Fibroblast of skin of scalp (primary cell): Measurements from ENCODE around the gene CCDC12.

Experiments used
- DNase-seq: peaks from one replicate; pipeline ENCODE4 v3.0.0-alpha.2; 2013

Gene CCDC12

DNA sequence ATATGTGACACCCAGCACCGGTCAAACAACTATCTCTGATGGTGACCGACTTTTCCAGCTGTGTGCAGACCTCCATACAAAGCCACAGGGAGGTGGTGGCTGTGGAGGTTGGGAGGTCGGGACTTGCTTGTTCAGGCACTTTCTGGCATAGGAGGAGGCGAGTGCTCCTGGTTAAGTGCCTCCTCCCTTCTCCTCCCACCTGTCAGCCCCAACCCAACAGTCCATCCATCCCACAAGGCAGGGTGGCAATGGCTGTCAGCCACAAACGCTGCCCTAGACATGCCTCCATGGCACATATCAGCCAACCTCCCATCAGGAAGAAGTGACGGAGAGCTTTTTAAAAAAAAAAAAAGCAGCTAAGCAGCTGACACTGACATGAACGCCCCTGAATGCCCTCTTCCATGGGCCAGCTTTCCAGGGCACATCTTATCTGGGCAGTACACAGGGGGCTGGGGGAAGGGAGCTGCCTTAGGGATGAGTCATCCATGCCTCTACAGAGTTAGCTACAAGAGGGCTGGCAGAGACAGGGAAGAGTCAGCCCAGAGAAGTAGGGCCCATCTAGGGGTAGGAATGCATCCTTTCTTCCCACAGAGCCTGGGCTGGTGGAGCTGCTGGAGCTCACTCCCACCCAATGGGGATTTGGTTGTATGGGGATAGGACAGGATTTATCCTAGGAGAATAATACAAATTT lies 41.2 kb downstream of the CCDC12 start:
- DNase-seq, result peak; percentile 97

DNA sequence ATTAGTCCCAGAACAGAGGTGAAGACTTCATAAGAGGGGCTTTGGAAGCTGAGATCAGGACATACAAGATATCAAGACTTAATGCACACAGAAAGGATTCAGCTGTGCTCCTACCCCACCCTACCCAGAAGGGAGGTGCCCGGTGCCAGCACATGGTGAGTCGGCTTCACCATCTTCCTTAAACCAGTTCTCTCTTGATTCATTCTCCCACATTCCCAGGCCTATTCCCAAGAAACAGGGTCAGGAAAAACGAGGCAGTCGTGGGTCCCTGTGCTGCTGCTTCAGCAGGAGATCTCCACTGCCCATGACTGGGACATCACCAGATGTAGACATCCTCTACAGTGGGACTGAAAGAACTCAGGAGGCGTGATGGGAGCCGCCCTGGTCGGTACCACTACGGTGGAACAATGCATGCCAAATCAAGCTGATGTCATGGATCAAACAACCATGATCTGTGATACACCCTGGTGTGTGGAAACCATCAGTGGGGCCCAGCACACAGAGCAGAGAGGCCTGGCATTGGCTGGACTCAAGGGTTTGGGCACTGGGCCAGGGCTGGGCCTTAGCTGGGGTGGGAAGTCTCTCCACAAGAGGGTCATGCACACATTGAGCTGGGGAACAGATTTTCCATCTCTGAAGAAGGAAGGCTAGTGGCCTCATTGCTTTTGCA lies 41.9 kb downstream of the CCDC12 start:
- DNase-seq, result no peak

DNA sequence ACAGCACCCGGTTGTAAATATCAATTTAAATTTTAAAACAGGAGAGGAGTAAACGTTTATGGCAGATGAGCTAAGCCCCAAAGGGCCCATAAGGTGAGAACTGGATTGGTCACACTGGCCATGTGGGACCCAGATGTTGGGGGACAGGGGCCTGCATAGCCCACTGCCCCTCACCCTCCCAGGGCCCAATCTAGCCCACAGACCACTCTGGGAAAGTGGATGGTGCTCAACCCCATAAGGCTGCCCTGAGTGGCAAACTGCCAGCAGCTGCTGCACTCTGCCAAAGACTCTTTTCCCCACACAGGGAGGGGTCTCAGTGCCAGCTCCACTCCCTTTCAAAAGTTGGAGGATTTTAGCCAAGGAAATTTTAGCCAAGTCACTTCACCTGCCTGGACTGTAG lies 42.5 kb downstream of the CCDC12 start:
- no peak for DNase-seq

DNA sequence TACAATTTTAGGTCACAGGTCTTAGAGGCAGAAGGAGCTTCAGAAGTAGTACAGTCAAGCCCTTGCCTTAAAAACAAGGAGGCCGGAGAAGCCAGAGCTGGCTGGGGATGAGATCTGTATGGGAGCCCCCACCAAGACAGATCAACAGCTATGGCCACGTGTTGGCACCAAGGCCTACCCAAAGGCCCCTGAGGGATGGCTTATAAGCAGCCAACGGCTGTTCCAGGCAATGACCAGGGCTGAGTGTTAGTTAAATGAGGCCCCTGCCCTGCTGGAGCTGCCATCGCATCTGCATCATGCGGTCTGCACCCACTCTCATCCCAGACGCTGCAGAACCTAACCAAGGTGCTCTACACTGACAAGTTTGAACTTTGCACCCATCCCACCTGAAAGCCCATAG lies 43.3 kb downstream of the CCDC12 start:
- no peak for DNase-seq

DNA sequence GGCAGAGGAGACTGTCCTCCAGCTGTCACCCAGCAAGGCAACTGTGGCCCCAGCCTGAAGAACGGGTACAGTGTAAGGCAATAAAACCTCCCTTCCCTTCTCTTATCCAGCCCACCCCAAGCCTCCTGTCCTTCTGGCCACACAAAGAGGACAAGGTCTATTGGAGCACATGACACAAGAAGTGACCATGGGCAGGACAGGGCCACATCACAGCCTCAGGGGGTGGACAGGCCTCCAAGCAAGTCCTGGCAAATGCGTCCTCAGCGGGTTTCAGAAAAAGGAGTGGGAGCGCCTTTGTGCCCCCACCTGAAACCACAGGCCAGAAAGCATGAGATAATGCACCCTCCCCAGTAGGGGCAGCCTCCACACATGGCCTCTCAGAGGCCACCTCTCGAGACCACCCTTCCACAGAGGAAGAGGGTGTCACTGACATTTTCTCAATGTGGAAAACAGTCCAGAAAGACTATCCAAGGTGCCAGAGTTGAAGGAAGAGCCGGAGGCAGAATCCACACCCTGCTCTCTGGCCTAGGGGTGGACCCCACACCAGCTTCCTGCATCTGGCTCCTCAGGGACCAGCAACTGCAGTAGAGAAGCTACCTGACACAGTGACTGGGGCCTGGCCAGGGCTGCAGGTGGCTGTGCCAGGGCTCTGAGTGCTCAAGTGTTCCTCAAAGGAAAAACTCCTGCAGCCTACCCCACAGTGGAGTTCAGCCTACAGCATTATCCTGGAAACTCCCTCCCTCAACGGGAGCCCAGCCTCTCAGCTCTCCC lies 43.9 kb downstream of the CCDC12 start:
- DNase-seq, result no peak

DNA sequence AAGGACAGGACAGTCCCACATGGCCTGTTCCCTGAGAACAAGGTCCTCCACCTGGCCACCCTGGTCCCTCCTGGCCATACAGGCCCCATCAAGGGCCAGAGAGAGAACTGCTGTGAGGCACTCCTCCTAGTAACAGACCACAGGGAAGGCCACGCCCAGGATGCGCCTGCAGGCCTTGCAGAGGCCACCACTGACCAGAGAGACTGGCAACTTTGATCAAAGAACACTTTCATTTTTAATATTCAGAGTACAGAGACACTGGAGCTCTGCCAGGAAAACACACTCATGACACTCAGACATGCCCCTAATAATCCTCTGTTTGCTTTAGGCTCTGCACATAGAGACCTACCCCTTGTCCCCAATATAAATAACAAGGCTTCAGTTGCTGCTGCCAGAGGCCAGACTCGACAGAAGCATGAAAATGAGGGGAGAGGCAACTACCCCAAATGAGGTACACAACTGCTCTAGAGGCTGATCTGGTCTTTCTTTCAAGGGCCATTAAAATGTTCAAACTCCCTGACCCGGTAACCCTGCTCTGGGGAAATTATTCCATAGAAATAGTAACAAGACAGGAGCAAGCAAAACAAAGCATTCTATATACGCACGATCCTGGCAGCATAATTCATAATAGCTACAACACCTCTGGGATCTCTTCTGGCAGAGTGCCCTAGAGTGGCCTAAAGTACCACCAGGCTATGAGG lies 44.8 kb downstream of the CCDC12 start:
- no peak for DNase-seq

DNA sequence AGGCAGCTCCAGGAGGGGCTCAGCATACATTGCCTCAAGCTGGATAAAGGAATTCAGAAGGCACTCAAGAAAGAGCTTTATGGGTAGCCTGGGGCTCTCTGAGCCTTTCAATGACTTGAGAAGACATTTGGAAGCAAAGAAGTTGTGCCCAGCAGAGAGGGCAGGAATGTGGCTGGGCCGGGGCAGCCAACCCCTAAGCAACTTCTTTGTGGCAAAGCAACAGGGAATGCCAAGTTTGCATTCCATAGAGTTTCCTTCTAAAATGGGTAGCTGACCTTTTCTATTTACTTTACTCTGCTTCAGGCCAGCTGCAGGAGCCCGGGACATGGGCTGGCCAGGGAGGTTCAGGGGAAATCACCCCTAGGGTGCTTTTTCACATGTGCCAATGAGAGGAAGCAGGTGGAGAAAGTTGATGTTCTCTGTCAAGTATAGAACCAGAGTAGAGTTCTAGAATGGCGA lies 45.6 kb downstream of the CCDC12 start:
- no peak for DNase-seq

DNA sequence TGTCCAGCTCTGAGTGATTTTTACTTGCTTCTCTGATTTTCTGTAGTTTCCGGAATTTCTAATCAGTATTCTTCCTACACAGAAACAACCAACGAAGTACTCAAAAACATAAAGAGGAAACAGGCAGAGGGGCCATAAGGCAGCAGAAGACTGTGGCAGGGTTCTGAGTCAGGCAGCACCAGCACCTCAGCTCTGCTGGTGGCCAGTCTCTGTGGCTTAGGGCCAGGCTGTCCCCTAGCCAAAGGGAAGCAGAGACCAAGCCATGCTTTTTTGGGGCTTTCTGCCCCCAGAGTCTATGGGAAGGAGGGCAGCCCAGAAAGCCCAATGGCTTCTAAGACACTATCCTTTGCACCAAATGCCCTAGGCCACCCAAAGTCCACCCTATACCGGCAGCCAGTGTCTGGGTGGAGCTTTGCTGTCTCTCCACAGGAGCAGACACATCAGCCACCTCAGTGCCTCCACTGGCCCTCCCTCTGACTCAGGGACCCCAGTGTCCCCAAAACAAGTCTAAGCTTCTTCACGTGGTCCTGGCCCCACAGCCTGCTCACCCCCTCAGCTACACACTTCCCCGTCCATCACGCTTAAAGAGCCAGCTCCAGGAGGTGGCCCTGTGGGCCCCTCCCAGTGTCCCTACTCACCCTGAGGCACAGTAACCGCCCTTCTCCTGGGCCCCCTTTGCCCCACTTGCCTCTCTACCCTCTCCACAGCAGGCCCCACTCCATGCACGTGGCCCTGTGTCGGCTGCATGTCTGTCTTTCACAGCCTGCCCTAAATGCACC lies 46.2 kb downstream of the CCDC12 start:
- DNase-seq, result no peak

DNA sequence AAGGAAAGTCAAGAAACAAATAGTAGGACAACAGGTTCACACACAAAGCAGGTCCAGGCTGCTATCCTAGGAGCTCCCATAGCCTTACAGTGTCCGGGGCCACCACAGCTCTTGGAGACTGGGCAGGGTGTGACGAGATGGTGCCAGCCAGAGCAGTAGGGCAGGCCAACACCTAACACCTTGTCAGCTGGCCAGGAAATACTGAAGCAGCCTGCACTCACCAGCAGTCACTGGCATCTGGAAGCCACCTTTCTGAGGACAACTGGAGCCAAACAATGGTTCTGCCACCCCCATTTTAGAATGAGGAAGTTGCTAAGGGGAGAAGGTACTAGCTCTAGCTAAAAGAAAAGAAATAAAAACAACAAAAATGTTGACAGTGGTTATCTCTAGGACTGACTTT lies 47.2 kb downstream of the CCDC12 start:
- DNase-seq, result no peak

DNA sequence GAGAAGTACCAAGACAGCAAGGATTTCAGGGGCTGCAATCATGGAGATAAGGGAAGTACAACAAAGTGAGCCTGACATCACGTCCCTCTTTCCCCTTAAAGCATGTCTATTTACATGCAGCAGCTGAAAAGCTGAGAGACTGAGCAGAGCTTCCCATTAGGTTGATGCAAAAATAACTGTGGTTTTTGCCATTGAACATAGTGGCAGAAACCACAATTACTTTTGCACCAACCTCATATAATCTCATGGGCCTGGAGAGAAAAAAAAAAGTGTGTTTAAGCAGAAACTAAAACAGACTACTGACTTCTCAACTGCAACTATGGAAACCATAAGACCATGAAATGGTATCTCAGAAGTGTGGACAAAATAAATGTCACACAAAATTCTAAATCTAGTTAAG lies 48.3 kb downstream of the CCDC12 start:
- no peak for DNase-seq

DNA sequence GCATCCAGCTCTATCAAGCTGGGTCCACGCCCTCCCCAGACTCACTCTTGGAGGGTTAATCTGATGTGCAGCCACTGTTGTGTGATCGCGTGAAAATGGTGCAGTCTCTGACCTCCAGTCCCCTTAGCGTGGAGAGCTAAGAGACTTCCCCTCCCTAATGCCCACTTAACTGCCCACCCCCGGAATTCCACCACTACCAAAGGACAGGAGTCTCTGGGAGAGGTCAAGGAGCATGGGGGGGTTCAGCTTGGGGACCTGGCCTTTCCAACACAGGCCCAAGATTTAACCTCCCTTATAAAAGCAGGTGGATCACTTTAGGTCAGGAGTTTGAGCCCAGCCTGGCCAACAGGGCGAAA lies 48.8 kb downstream of the CCDC12 start:
- DNase-seq, result no peak

DNA sequence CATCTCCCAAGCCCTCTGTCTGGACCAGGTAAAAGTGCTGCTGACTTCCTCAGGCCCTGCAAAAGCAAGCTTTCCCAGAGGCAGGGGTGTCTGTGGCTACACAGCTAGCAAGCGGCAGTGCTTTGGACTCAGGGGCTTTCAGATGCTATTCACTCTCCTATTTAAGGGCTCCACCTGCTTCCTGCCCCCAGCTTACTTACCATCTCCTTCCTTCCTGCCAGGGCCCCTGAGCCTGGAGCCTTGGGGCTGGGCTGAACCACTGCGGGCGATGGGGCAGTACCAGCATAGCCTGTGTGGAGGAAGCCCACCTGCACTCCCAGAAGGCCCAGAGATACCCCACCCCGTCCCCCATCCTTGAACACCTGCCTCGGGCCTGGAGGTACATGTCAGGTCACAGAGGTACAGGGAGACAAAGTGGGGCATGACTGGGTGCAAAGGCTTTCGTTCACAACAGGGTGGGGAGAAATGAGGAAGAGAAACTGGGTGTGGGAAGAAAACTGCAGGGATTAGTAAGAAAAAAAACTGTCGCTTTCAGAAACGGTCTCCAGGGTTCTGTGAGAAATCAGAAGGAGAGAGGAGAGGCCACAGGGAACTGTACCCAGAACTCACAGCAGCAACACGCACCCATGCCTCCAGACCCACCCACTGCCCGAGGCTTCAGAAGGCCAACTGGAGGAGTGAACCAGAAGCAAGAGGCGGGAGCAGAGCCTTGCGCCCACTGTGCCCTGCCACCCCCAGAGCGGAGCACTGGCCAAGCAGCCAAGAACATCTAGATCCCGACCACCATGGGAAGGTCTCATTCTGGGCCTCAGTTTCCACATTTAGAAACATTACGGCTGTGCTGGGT lies 49.5 kb downstream of the CCDC12 start:
- no peak for DNase-seq

DNA sequence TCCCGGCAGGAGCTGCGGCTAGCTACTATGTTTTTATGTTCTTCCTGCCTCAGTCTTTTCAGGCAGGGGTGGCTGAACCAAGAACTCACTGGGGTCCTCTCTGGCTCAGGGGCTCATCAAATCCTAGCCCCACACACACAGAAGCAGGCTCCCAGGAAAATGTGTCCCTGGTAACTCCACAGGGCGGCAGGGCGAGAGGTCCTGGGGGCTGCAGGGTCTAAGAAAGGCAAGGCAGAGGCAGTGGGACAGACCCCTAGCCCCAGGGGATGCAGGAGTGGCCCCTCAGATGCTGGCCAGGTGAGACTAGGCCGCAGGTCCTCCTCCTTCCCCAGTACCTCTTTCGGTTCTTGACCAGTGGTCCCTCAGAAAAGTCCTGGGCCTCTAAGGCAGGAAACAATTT lies 50.1 kb downstream of the CCDC12 start:
- no peak for DNase-seq

DNA sequence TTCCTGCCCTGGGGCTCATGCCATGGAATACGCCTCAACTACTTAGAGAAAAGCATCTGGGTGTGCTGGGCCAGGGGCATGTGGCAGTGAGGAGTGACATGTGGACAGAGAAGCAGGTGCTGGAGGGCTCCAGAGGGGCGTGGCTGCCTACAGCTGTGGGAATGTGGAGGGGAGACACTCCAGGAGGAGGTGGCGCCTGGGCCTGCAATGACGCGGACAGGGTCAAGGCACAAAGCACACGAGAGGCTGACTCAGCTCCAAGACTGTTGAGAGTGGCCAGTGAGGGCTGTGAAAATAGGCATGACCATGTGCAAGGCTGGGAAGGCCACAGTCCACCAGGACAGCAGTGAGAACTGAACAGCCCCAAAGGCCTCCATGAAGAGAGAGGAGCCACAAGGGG lies 50.5 kb downstream of the CCDC12 start:
- no peak for DNase-seq

DNA sequence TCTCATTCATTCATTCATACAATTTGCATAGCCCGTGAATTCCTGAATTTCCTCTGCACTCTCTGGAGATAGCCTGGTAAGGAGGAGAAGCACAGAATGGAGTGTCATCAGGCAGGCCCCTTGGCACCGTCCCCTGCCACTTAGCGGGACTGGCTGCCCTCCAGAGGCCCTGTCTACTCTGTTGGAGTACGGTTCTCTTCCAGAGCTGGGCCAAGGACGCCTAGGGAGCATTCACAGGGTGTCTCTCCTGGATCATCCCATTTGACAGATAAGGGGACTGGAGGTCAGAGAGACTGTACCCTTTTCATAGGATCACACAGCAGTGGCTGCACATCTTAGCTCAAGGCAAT lies 51.0 kb downstream of the CCDC12 start:
- DNase-seq, result no peak

DNA sequence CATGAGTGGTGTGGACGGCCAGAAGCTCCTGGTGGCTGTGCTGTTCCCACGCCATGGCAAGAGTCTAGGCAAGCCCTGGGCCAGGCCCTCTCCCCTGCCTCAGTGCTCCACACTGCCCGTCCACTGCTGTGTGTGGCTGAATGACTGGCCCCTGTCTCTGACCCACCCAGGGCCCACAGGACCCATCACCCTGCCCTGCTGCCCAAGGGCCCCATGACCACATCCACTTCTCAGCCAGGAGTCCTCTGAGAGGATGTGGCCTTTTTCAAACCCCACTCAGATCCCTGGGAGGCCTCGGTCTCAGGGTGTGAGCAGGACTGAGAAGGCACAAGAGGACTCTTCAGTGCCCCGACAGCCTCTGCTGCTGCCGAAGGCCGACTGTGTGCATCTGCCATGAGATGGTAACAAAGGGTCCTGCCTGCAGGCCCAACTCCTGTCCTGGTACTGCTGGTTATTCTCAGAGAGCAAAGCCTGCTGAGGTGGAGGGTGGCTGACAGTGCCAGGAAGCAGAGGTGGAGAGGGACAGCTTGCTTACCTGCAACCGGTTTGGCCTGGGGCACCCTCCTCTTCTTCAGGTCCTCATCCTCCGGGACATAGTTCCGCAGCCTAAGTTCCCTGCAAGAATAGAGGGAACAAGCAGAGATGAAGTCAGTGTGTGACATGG lies 51.5 kb downstream of the CCDC12 start:
- DNase-seq, result no peak

DNA sequence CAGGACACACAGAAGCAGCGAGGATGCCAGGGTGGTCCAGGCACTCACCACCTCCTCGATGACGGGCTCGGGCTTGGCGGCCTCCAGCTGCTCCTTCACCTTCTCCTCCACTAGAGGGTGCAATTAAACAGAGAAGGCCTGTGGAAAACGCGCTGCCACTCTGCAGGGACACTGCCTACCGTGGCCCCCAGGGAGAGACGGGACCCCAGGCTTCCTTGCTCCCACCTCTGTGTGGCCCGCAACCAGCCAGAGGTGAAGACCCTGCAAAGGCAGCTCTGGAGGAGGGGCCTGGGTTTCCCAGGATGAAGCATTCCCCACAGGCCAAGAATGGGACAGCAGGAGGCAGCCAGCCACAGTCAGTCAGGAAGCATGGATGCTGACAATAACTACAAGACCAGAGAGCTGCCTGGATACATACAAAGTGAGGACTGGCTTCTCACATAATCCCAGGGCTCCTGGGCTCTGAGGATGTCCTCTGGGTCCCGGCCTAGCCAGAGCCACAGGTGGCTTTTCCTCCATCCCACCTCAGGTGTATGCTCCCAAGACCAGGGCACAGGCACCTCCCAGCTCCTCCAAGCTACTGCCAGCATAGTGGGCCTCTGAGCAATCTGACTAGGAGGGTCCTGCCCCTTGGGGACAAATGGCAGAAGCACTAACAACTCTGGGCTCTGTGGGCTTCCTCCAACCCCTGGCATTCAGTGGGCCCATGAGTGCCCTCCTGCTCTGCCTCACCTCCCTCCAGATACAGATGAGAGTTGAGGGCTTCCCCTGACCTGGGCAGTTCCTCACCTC lies 52.8 kb downstream of the CCDC12 start:
- DNase-seq, result peak; percentile 39

DNA sequence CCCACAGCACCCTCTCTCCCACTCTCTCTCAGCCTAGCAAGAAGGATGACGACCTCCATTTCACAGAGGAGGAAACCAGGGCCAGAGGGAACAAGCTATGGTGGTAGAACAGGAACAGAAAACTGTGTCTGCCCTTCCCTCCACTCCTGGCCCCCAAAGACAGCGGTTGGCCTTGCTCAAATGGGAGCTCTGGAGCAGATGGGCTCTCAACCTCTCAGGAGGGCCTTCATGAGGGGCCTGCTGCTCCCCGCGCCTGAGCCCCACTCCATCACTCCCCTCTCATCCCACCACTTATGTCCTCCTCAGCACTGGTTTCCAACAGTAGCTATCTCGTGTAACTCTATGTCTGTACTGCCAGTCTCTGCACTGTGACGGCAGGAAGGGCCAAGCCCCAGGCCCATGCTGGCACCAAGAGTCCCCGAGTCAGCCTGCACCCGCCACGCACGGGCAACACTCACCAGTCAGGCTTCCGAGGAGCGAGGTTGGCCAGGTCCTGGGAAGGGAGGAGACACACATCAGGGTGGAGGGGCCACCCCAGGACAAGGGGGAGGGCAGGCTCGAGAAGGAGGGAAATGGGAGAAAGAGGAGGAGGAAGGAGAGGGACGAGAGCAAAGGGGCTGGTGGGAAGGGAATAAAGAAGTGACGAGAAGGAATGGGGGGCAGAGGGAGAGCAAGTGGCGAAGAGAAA lies 53.5 kb downstream of the CCDC12 start:
- DNase-seq, result no peak

DNA sequence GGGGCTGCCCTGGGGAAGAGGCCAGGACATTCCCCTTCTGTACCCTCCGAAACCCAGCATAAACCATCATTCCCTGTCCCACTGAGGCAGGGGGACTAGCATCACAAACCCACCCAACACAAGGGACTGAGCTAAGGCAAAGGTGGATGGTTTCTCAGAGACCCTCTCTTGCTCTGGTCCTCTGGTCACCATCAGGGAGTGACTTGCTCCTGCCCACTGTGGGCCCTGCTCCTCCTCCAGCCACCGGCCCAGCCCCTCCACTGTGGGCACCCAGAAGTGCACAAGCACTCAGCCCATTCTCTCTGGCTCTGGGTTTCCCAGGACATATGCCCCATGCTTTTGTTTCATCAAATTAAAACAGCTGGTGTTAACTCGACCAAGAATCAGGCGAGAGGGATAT lies 54.1 kb downstream of the CCDC12 start:
- DNase-seq, result no peak

DNA sequence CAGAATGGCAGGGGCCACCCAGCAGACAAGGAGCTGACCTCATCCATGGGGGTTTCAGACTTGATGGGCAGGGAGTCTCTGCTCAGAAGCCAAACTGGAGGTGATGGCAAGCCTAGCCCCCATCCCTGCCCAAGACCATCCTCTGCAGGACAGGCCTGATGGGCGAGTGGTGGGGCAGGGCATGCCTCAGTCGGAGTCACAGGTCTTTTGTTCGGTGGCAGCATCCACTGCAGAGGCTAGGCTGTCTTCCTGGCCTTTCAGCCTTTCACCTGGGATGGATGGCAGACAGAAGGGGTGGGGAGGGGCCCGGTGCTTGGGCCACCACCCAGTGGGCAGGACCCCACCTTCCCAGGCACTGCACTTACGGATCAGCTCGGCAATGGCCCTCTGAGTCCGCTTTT lies 54.7 kb downstream of the CCDC12 start:
- DNase-seq, result no peak
